SK-N-SH (cell line): Measurements from ENCODE around the gene PCK1.

Source experiments
- CHD2 ChIP-seq: fragments of 150-350 bp; IDR thresholded peaks from 2 replicates; pipeline ENCODE4 v1.6.1; 2018; ENCODE audit warnings: low read length; ENCODE audit not compliant: partially characterized antibody
- ELF1 ChIP-seq: IDR thresholded peaks from 2 replicates; pipeline ENCODE4 v1.4.0; 2012
- EP300 ChIP-seq, 2 experiments: IDR thresholded peaks; 2 replicates each; pipeline versions ENCODE4 v1.4.0 to v1.6.1; 2012; ENCODE audit warnings: borderline replicate concordance in 1 of 2, low read depth in 1 of 2, low read length in 1 of 2
- EZH2phosphoT487 ChIP-seq: fragments of 200-600 bp; sonication (generic); IDR thresholded peaks from 2 replicates; pipeline ENCODE4 v1.6.1; 2017; ENCODE audit warnings: low read depth, mixed run types, mild to moderate bottlenecking, antibody characterized with exemption, moderate library complexity, borderline replicate concordance
- JUND ChIP-seq: IDR thresholded peaks from 2 replicates; pipeline ENCODE4 v1.4.0; 2012
- MXI1 ChIP-seq: IDR thresholded peaks from 2 replicates; pipeline ENCODE4 v1.6.1; 2012; ENCODE audit warnings: mild to moderate bottlenecking, low read depth, low read length, improper control_type of control experiment
- POLR2AphosphoS5 ChIP-seq: IDR thresholded peaks from 2 replicates; pipeline ENCODE4 v1.6.1; 2012; ENCODE audit warnings: low read depth, low read length
- RCOR1 ChIP-seq: fragments of 150-350 bp; IDR thresholded peaks from 2 replicates; pipeline ENCODE4 v1.6.1; 2017; ENCODE audit warnings: antibody characterized with exemption, low read length
- RXRA ChIP-seq: IDR thresholded peaks from 2 replicates; pipeline ENCODE4 v1.4.0; 2012; ENCODE audit warnings: low read depth, mild to moderate bottlenecking, borderline replicate concordance
- SMC3 ChIP-seq: IDR thresholded peaks from 2 replicates; pipeline ENCODE4 v1.6.1; 2012; ENCODE audit warnings: low read depth, low read length, improper control_type of control experiment
- TF ChIP-seq, protein P1 (sequence below): fragments of 200-600 bp; sonication (generic); IDR thresholded peaks from 2 replicates; pipeline ENCODE4 v1.6.1; 2017; ENCODE audit warnings: antibody characterized with exemption, mild to moderate bottlenecking, moderate library complexity
- TF ChIP-seq, protein P2 (sequence below): IDR thresholded peaks from 2 replicates; pipeline ENCODE4 v1.6.1; 2012; ENCODE audit warnings: mild to moderate bottlenecking, low read depth, low read length, moderate library complexity

DNA sequence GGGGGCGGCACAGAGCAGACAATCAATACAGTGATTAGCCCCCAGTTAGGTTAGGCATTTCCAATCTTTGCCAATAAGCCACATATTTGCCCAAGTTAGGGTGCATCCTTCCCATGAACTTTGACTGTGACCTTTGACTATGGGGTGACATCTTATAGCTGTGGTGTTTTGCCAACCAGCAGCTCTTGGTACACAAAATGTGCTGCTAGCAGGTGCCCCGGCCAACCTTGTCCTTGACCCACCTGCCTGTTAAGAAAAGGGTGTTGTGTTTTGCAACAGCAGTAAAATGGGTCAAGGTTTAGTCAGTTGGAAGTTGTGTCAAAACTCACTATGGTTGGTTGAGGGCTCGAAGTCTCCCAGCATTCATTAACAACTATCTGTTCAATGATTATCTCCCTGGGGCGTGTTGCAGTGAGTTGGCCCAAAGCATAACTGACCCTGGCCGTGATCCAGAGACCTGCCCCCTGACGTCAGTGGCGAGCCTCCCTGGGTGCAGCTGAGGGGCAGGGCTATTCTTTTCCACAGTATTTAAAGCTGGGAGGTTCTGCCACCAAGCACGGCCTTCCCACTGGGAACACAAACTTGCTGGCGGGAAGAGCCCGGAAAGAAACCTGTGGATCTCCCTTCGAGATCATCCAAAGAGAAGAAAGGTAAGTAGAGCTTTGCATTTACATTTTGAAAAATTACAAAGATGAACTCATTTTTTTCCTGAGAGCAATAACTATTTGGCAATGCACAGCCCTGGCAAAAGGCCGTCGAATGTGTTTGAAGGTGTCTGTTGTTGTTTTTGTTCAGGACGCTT is at the start of gene PCK1:
- TF ChIP-seq, protein P1, sequence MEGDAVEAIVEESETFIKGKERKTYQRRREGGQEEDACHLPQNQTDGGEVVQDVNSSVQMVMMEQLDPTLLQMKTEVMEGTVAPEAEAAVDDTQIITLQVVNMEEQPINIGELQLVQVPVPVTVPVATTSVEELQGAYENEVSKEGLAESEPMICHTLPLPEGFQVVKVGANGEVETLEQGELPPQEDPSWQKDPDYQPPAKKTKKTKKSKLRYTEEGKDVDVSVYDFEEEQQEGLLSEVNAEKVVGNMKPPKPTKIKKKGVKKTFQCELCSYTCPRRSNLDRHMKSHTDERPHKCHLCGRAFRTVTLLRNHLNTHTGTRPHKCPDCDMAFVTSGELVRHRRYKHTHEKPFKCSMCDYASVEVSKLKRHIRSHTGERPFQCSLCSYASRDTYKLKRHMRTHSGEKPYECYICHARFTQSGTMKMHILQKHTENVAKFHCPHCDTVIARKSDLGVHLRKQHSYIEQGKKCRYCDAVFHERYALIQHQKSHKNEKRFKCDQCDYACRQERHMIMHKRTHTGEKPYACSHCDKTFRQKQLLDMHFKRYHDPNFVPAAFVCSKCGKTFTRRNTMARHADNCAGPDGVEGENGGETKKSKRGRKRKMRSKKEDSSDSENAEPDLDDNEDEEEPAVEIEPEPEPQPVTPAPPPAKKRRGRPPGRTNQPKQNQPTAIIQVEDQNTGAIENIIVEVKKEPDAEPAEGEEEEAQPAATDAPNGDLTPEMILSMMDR = no peak
- TF ChIP-seq EP300 (IDR thresholded peaks at IDR 0.05; ENCODE audit: borderline replicate concordance in 1 of 2, low read depth in 1 of 2, low read length in 1 of 2) (no peak), CHD2 (no peak), RCOR1 (no peak), SMC3 (no peak), POLR2AphosphoS5 (no peak), EZH2phosphoT487 (no peak), JUND (no peak), ELF1 (no peak), RXRA (no peak), MXI1 (no peak)
- TF ChIP-seq, protein P2, sequence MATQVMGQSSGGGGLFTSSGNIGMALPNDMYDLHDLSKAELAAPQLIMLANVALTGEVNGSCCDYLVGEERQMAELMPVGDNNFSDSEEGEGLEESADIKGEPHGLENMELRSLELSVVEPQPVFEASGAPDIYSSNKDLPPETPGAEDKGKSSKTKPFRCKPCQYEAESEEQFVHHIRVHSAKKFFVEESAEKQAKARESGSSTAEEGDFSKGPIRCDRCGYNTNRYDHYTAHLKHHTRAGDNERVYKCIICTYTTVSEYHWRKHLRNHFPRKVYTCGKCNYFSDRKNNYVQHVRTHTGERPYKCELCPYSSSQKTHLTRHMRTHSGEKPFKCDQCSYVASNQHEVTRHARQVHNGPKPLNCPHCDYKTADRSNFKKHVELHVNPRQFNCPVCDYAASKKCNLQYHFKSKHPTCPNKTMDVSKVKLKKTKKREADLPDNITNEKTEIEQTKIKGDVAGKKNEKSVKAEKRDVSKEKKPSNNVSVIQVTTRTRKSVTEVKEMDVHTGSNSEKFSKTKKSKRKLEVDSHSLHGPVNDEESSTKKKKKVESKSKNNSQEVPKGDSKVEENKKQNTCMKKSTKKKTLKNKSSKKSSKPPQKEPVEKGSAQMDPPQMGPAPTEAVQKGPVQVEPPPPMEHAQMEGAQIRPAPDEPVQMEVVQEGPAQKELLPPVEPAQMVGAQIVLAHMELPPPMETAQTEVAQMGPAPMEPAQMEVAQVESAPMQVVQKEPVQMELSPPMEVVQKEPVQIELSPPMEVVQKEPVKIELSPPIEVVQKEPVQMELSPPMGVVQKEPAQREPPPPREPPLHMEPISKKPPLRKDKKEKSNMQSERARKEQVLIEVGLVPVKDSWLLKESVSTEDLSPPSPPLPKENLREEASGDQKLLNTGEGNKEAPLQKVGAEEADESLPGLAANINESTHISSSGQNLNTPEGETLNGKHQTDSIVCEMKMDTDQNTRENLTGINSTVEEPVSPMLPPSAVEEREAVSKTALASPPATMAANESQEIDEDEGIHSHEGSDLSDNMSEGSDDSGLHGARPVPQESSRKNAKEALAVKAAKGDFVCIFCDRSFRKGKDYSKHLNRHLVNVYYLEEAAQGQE = no peak
